ENCODE data around the gene ST8SIA5.

- no peak for TF ChIP-seq ZNF384 (IDR thresholded peaks at IDR 0.05)
- TF ChIP-seq FOXM1 (IDR thresholded peaks at IDR 0.05; ENCODE audit: borderline replicate concordance) = no peak
- TF ChIP-seq SUZ12 (IDR thresholded peaks at IDR 0.05) = no peak
- TF ChIP-seq BHLHE40 (IDR thresholded peaks at IDR 0.05; ENCODE audit: borderline replicate concordance) = no peak
- no peak for TF ChIP-seq HDGF (IDR thresholded peaks at IDR 0.05; ENCODE audit: borderline replicate concordance)
- TF ChIP-seq FOXA1 (IDR thresholded peaks at IDR 0.05) = no peak
- TF ChIP-seq ELF4 (IDR thresholded peaks at IDR 0.05) = no peak
- no peak for TF ChIP-seq SP1 (IDR thresholded peaks at IDR 0.05)
- TF ChIP-seq LEF1 (IDR thresholded peaks at IDR 0.05; ENCODE audit: borderline replicate concordance) = no peak
Observed at GRCh38 chr18:46716336-46716735, 40.5 kb downstream of the ST8SIA5 start.
